Activated T-cell treated with anti-CD3 and anti-CD28 coated beads for 4 hours (primary cell): ENCODE measurements around the gene SLC35E1.
A peak's percentile ranks its signal among the peaks of the same experiment; 100 is the strongest.

Experiments used
- DNase-seq: peaks from one replicate; pipeline ENCODE4 v3.0.0-alpha.2; 2020

Gene SLC35E1

DNA sequence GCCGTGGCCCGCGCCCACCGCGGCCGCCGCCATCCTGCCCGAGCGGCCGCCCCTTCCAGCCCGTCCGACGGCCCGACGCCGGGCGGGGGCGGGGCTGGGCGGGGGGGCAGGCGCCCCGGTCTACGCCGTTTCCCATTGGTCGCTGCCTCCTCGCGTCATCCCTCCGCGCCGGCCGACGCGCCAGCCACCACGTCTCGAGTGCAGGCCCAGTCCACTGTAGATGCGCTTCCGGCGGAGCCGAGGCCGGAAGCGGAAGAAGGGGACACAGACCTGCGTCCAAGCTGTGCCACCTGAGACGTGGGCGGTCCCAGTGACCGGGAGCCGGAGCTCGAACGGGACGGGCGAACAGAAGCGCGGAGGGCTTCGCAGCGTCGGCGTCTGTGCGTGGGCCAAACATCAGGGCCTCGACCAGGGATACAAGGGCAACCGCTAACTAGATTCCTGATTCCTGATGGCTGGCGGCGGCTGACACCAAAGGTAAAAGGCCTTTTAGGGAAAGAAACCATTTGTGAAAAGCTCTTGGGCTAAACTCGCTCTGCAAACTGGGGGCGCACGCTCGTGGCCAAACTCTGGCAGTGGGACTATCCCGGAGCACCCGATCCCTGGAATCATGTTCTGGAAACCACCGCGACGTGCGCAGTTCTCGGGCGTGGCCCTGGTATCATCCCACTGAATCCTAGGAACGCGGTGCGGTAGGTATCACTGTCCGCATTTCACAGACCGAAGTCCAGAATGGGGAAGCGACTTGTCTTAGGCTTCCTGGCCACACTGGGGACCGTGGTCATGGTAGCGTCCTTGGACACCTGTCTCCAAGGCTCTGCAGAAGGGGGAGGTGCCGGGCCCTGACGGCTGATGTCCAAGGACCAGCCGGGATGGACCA lies at the start of gene SLC35E1:
Gene SLC35E1 (minus strand): TSS at position 84 of the 880 bp plus-strand sequence. CDS start 51 bp downstream, at position 33.
- DNase-seq = peak; percentile 84

- no peak for DNase-seq
Observed at GRCh38 chr19:16621165-16621800, 49.1 kb upstream of the SLC35E1 start.

GRCh38 chr19:16620584-16620983 lies 48.4 kb upstream of the SLC35E1 start:
- DNase-seq = no peak

DNA sequence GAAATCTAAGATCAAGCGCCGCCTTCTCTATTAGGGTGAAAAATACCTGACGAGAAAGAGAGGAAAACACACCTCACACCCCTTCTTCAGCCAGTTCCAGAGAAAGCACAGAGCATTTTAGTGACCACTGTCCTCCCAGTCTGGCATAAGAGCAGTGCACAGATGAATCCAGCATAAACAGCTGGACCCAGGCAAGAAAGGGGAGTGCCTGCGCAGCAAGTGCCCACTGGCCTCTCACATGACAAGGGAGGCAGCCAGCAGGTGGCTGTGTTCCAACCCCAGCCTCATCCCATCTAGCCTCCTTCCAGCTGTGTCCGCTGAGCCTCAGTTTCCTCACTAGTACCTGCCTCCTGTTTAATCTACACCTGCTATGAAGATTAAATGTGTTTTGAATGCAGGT lies 47.8 kb upstream of the SLC35E1 start:
- no peak for DNase-seq

DNA sequence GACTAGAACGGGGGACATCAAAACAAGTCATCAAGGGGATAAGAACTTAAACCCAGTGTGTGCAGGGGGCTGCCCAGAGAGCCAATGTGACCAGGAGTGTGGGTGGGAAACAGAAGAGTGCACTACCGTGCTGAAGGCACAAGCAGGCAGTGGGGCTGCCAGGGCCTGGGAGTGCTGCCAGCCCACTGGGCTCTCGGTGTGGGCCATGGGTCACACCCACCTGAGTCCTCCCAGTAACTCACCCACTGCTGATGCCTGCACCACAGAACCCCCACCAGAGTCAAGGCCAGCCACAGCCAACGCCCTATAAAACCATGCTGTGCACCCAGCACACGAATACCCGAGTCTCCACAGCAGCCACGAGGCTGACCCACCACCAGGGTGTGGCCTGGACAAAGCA lies 47.2 kb upstream of the SLC35E1 start:
- DNase-seq = no peak

- no peak for DNase-seq
Observed at GRCh38 chr19:16618248-16618647, 46.0 kb upstream of the SLC35E1 start.

GRCh38 chr19:16615808-16616207 lies 43.6 kb upstream of the SLC35E1 start:
- DNase-seq = no peak

DNA sequence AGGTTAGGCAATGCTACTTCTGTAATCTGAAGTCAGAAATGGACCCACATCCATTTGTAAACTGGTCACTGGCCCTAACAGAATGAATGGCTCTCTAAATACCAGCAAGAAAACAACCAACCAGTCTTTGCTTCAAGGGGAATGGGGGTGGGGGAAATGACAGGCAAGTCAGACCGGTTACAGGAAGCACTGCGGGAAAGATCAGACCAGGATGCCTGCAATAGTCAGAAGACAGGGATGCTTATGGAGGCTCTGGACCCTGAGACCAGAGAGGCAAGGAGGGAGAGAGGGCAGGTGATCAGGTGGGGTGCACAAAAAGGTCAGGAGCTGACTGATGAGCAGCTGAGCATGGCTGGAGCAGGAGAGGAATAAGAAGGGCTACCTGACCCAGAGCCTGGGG lies 42.7 kb upstream of the SLC35E1 start:
- no peak for DNase-seq

DNA sequence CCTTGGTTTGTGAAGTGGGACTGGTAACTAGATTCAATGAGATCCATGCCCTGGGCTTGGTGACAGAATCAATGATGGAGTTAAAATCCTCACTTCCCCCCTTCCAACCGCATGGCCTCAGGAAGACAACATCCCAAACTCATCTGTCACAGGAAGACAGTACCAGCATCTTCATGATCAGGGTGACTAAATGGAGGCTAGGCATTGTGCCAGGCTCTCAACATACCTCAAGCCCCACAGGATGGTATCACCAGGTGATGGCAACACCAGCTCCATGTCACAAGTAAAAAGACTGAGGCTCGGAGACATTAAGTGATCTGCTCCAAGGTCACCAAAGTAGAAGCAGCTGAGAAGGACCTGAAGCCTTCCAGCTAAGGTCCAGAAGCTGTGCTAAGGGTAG lies 41.6 kb upstream of the SLC35E1 start:
- DNase-seq = no peak

GRCh38 chr19:16612636-16613035 lies 40.4 kb upstream of the SLC35E1 start:
- DNase-seq = no peak

DNA sequence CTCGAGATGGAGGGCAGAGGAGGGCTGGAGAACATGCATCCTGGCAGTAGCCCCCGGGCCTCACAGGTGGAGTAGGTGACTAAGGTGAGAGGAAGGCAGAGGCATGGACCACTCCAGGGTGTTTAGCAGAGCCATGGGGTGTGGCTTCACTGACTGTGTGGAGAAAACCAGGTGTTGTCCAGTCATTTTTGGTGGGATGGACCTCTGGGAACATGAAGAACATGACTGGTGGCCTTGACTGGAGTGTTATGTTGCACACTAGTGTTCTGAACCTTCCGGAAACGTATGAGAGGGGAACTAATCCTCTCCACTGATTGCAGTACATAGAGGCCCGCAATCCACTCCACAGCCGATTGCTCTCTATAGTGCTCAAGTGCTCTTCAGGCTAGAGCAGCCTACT lies 38.9 kb upstream of the SLC35E1 start:
- no peak for DNase-seq

DNA sequence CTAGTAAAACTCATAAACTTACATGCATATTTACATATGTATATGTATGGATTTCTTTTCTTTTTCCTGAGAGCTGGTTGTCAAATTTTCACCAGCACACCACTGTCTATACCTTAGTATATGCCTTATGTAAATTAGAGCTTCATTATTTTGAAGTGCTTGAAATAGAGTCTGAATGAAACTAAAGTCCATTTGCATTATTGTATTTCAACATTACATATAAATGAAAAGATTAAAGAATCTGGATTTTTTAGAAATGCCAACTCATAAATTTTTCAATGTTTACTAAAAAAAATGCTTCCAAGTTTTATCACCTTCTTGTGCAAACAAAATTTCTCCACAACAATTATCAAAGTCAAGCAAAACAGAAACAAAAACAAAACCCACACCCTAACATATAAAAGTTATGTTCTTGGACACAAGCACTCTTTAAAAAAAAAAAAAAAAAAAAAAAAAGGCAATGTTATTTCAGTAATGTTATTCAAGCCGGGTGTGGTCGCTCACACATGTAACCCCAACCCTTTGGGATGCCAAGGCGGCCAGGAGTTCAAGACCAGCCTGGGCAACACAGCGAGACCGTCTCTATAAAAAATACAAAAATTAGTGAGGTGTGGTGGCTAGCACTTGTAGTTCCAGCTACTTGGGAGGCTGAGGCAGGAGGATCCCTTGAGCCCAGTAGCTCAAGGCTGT lies 37.4 kb upstream of the SLC35E1 start:
- DNase-seq = no peak

DNA sequence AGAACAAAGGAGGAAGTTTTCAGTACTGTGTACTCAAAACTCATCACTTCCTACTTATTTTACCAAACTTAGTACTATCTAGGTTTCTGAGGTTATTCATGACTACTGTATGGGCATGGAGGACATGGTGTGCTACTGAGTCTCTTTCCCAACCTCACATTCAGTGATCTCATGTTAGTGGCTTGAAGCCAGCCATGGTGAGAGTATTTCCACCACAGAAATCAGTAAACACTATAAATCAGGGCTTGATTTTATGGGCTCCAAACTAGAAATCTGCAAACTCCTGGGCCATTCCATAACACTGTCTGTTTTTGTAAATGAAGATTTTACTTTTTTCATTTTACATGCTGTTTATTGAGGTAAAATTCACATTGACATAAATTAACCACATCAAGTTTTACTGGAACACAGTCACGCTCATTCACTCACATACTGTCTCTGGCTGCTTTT lies 36.1 kb upstream of the SLC35E1 start:
- DNase-seq = no peak

DNA sequence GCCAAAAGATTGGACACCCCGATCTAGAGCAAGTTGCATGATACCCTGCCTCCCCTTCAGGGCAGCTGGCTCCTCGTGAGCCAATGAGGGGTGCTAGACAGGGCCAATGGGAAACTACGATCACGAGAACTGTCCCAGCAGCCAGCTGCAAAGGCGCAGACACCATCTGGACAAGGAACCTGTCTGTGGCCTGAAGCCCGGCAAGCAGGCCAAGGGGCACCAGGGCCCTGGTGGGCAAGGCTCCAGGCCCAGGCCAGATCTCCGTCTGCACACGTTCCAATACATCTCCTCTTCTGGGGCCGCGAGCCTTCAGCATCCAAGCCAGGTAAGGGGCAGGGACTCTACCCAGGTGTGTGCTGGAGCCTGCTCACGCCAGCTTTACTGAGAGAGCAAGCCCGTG lies 35.6 kb upstream of the SLC35E1 start:
- DNase-seq = no peak

DNA sequence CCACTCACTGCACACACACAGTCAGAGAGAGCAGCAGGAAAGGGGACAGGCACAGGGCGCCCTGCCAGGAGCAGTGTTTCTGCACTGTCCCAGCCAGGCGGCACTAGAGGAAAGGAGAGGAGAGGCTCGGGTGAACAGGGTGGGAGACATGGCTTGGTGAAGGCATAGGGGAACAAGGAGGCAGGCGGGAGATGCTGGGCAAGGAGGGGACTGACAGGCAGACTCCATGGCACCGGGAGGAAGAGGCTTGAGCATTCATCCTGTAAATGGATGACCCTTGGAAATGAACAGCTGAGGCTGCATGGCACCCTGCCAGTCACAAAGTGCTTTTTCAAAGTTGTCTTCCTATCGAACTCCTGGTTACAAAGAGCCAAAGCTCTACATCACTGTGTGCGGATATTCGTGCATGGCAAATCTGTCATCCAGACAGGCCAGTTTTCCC lies 33.4 kb upstream of the SLC35E1 start:
- DNase-seq = no peak

DNA sequence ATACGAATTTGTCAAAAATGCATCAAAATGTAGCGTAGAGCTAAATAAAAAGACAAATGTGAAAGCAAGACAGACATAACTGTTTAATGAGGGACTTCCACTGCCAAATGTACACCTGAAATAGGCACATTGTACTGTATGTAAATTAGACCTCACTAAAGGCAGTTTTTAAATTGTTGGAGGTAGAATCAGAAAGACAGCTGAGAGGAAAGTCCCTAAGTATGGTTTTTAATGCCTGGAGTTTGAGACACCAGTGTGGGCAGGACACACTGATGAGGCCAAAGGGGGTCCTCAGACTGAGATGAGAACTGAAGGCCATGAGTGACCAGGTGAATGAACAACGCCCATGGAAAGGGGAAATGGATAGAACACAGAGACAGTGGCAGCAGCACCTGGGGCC lies 32.9 kb upstream of the SLC35E1 start:
- no peak for DNase-seq

DNA sequence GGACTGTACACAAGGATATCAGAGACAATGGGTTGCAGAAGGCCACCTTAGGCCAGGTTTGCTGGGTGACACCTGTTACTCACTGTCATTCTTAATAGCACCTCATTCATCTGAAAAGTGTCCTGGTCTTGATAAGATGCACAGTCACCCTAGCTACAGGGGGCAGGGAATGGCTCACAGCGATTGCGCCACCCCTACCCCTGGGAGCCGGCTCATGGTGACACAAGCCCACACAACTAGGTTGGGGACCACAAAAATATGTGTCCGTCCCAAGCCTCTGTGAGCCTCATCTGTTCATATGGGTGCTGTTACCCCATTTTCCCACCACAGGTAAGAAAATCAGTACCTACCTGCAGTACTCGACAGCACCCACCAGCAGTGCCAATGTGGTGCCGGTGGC lies 32.4 kb upstream of the SLC35E1 start:
- DNase-seq = no peak

GRCh38 chr19:16603090-16603489 lies 30.9 kb upstream of the SLC35E1 start:
- no peak for DNase-seq

- no peak for DNase-seq
Observed at GRCh38 chr19:16601378-16602052, 29.3 kb upstream of the SLC35E1 start.

DNA sequence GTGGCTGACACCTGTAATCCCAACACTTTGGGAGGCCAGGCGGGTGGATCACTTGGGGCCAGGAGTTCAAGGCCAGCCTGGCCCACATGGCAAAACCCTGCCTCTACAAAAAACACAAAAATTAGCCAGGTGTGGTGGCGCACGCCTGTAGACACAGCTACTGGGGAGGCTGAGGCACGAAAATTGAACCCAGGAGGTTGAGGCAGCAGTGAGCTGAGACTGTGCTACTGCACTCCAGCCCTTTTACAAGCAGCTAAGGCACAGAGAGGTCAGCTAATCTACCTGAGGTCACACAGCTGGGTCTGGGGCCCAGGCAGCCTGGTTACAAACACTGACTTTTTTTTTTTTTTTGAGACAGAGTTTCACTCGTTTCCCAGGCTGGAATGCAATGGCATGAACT lies 28.6 kb upstream of the SLC35E1 start:
- DNase-seq = no peak

GRCh38 chr19:16599655-16600346 lies 27.6 kb upstream of the SLC35E1 start:
- no peak for DNase-seq

DNA sequence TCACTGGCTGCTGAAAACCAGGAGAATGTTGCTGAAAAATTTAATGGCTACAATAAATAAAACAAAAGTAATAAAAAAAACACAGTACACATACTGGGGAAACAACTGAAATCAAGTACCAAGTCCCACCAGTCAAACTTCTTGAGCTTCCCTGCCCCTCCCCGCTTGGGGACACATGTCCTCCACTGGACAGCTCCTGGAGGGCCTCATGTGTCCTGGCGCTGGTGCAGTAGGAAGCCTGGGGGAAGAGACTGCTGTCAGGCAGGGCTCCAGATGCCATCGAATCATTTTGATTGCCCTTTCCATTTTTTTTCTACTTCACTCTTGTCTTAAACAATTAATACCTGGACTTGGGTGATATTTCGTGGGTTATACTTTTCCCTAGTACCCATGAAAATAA lies 26.6 kb upstream of the SLC35E1 start:
- DNase-seq = no peak

GRCh38 chr19:16596399-16596798 lies 24.2 kb upstream of the SLC35E1 start:
- no peak for DNase-seq
